GM12872 (cell line): ENCODE data around the gene KRT79.

Source experiments
- CTCF ChIP-seq: IDR thresholded peaks from 3 replicates; pipeline ENCODE4 v1.5.1; 2011; ENCODE audit warnings: low read depth, mild to moderate bottlenecking, low read length, moderate library complexity; ENCODE audit not compliant: insufficient read depth

Gene KRT79

GRCh38 chr12:52782502-52782901, 51.6 kb downstream of the KRT79 start:
- no peak for TF ChIP-seq CTCF

GRCh38 chr12:52781399-52782082, 52.6 kb downstream of the KRT79 start:
- TF ChIP-seq CTCF = no peak

GRCh38 chr12:52779914-52780313, 54.2 kb downstream of the KRT79 start:
- no peak for TF ChIP-seq CTCF

- no peak for TF ChIP-seq CTCF
Measured at GRCh38 chr12:52778833-52779232, 55.3 kb downstream of the KRT79 start.

- TF ChIP-seq CTCF = no peak
Measured at GRCh38 chr12:52777566-52777965, 56.5 kb downstream of the KRT79 start.

- no peak for TF ChIP-seq CTCF
Measured at GRCh38 chr12:52776913-52777395, 57.2 kb downstream of the KRT79 start, which contains the start of gene KRT76. TSS of gene KRT76 (minus strand) at chr12:52777345. CDS start at chr12:52777291, 54 bp downstream.

GRCh38 chr12:52776435-52776834, 57.7 kb downstream of the KRT79 start:
- TF ChIP-seq CTCF = no peak
